Measurements from ENCODE around the gene RYR1. TPM values are rescaled to one million over a fixed set of nuclear protein-coding genes. Genes with fewer than 3 reads are reported as not detected.

Gene RYR1
- 3.2 TPM for polyA plus RNA-seq (2013, experiment 1 of 2; ENCODE audit: insufficient read length)
- polyA plus RNA-seq (2013, experiment 2 of 2; ENCODE audit: insufficient read length), result 19.7 TPM

GRCh38 chr19:38433268-38433733, at the start of gene RYR1:
TSS of gene RYR1 (plus strand) at chr19:38433691. CDS start at chr19:38433830, 139 bp downstream.
- no peak for DNase-seq

- DNase-seq, result no peak
These were observed 49.7 kb upstream of the RYR1 start for GRCh38 chr19:38383743-38384142.

GRCh38 chr19:38384209-38385027, 49.1 kb upstream of the RYR1 start:
- DNase-seq, result peak; percentile 31

GRCh38 chr19:38385057-38385803, 48.3 kb upstream of the RYR1 start:
- DNase-seq, result no peak

- no peak for DNase-seq
These were observed 47.7 kb upstream of the RYR1 start for GRCh38 chr19:38385804-38386257.

GRCh38 chr19:38386300-38386970, 47.1 kb upstream of the RYR1 start:
- DNase-seq, result no peak

GRCh38 chr19:38386971-38387549, 46.4 kb upstream of the RYR1 start:
- DNase-seq, result no peak

GRCh38 chr19:38387550-38388348, 45.7 kb upstream of the RYR1 start, which contains the start of gene GGN:
TSS of gene GGN (minus strand) at chr19:38388034. CDS start at chr19:38387261, 773 bp downstream.
- peak; percentile 92 for DNase-seq

- peak; percentile 65 for DNase-seq
These were observed 45.0 kb upstream of the RYR1 start, which contains the start of gene SPRED3 for GRCh38 chr19:38388349-38389100. TSS of gene SPRED3 (plus strand) at chr19:38388697. CDS start at chr19:38390303, 1,606 bp downstream.

- DNase-seq, result peak; percentile 85
These were observed 44.2 kb upstream of the RYR1 start for GRCh38 chr19:38389101-38389925.

GRCh38 chr19:38389957-38390924, 43.2 kb upstream of the RYR1 start:
- DNase-seq, result no peak

- DNase-seq, result no peak
These were observed 41.5 kb upstream of the RYR1 start for GRCh38 chr19:38391911-38392464.

- peak; percentile 50 for DNase-seq
These were observed 40.7 kb upstream of the RYR1 start for GRCh38 chr19:38392707-38393308.

GRCh38 chr19:38394488-38394887, 39.0 kb upstream of the RYR1 start:
- peak; percentile 54 for DNase-seq

- DNase-seq, result no peak
These were observed 37.9 kb upstream of the RYR1 start for GRCh38 chr19:38395381-38396114.

GRCh38 chr19:38399081-38399480, 34.4 kb upstream of the RYR1 start:
- DNase-seq, result no peak

GRCh38 chr19:38399537-38399936, 34.0 kb upstream of the RYR1 start:
- DNase-seq, result no peak

Data from fibroblast of skin of scalp (primary cell).